Measurements from ENCODE around the gene RGS6. TPM values are rescaled to one million over a fixed set of nuclear protein-coding genes. Genes with fewer than 3 reads are reported as not detected.
A peak's percentile ranks its signal among the peaks of the same experiment; 100 is the strongest.
"Not testable (repeated sequence)": the region's sequence is repeated elsewhere in the genome, so short reads cannot be mapped to it uniquely, and the experiment has no call there.

The RGS6 gene
- polyA plus RNA-seq, 1 donor: 1.00 TPM

GRCh38 chr14:72454388-72455160, 522.3 kb downstream of the RGS6 start:
- no peak for DNase-seq

GRCh38 chr14:72457641-72458040, 525.4 kb downstream of the RGS6 start:
- DNase-seq: no peak

GRCh38 chr14:72462056-72462455, 529.8 kb downstream of the RGS6 start:
- no peak for DNase-seq

GRCh38 chr14:72463291-72463866, 531.1 kb downstream of the RGS6 start:
- no peak for DNase-seq

GRCh38 chr14:72464226-72464625, 532.0 kb downstream of the RGS6 start:
- no peak for DNase-seq

- no peak for DNase-seq
These were observed 534.1 kb downstream of the RGS6 start for GRCh38 chr14:72466325-72466724.

GRCh38 chr14:72471346-72471745, 539.1 kb downstream of the RGS6 start:
- no peak for DNase-seq

- DNase-seq: no peak
These were observed 540.6 kb downstream of the RGS6 start for GRCh38 chr14:72472845-72473244.

- DNase-seq: no peak
These were observed 544.6 kb downstream of the RGS6 start for GRCh38 chr14:72476657-72477499.

GRCh38 chr14:72477578-72477977, 545.3 kb downstream of the RGS6 start:
- DNase-seq: not testable (repeated sequence)

GRCh38 chr14:72478471-72478893, 546.3 kb downstream of the RGS6 start:
- DNase-seq: no peak

- DNase-seq: peak; percentile 42
These were observed 547.3 kb downstream of the RGS6 start for GRCh38 chr14:72479461-72479931.

- no peak for DNase-seq
These were observed 548.4 kb downstream of the RGS6 start for GRCh38 chr14:72480464-72481243.

GRCh38 chr14:72483311-72483710, 551.1 kb downstream of the RGS6 start:
- DNase-seq: no peak

- DNase-seq: no peak
These were observed 553.5 kb downstream of the RGS6 start for GRCh38 chr14:72485695-72486094.

- no peak for DNase-seq
These were observed 556.3 kb downstream of the RGS6 start for GRCh38 chr14:72488514-72488913.

- DNase-seq: no peak
These were observed 560.0 kb downstream of the RGS6 start for GRCh38 chr14:72492196-72492595.

- no peak for DNase-seq
These were observed 563.4 kb downstream of the RGS6 start for GRCh38 chr14:72495668-72496067.

- no peak for DNase-seq
These were observed 566.4 kb downstream of the RGS6 start for GRCh38 chr14:72498646-72499045.

GRCh38 chr14:72499746-72500145, 567.5 kb downstream of the RGS6 start:
- no peak for DNase-seq

- DNase-seq: no peak
These were observed 568.1 kb downstream of the RGS6 start for GRCh38 chr14:72500234-72500838.

- DNase-seq: no peak
These were observed 569.2 kb downstream of the RGS6 start for GRCh38 chr14:72501439-72501838.
